Heart left ventricle (tissue), 13 donors: ENCODE data around the gene FBN1.

Experiments used
- CTCF ChIP-seq, 12 donors: fragments of 200-600 bp; sonication (generic) in 4 of 12; IDR thresholded peaks; one replicate each; pipeline versions ENCODE4 v1.5.0 to v1.8.0; 2018 to 2022; ENCODE audit warnings: antibody characterized with exemption in 12 of 12, mild to moderate bottlenecking in 5 of 12
- POLR2A ChIP-seq, 2 donors: fragments of 450-650 bp; IDR thresholded peaks; one replicate each; pipeline ENCODE4 v1.6.1; 2017; ENCODE audit warnings: antibody characterized with exemption in 2 of 2, mild to moderate bottlenecking in 2 of 2, moderate library complexity in 2 of 2
- donor health status: ischemic (EF 13 %, LVEDD 7.1; RV severe dilation, severe dysfunction).
- donor health status: DM: no; HTN: yes; CAD: no.
- donor health status: DM: no; HTN: no; CAD: no.
- donor health status: ischemic (EF 25% LVEDD 6.9; RV normal size, moderate dysfunction).
- donor health status: ischemic (EF 25% LVEDD 5.7; RV mildly dilated, moderate dysfunction).
- donor health status: ischemic (EF 35%, LVEDD 5.7; RV mildly dilated, moderate dysfunction).
- donor health status: nonischemic (EF 11% LVEDD 7.7; RV severe dilation, severe dysfunction).
- donor health status: DM: yes; HTN: yes; CAD: no.
- donor health status: PGD.
- donor health status: ischemic (EF 29% LVEDD 5.4; RV normal size, mild dysfunction).
- donor health status: nonischemic (EF 23%, LVEDD 6.1; RV moderate dilation, normal function).

GRCh38 chr15:48500595-48500994 lies 144.9 kb downstream of the FBN1 start:
- no peak for TF ChIP-seq POLR2A (IDR thresholded peaks at IDR 0.05)
- TF ChIP-seq CTCF (IDR thresholded peaks at IDR 0.05) = no peak
